ENCODE results near the gene ATL2.
"Not testable (repeated sequence)": the region's sequence is repeated elsewhere in the genome, so short reads cannot be mapped to it uniquely, and the experiment has no call there.

ATL2 gene
- 66.0 to 89.0 reads per million in 2 experiments for total RNA-seq

DNA sequence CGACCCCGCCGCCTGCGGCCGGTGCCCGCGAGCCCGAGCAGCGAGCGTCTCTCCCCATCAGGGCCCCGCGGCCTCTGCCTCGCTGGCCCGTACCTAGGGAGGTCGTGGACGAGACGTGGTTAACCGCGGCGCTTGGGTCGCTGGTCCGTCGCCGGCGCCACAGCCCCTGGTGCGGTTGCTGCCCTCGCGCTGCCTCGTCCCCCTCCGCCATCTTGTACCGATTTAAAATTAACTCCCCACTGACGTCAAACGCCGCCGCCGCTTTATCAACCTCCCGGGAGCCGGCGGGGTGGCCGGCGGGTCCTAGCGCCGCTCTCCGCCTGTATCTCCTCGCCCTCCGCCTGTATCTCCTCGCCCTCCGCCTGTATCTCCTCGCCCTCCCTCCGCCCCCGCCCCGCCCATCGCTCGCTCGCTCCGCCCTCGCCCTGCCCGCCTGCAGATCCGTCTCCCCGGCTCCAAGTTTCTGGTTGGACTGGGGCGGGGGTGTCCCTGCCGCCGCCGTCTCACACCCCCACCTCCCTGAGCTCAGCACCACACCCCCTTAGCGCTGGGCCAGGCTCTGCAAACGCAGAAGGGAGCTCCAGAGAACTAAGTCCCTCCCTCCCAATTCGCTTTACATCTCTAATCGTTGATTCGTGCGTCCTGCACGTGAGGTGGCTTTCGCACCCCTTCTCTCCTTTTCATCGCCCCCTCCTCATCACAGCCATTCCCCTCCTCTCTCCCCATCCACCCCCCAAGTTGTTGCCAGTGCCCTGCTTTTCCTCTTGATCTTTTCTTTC lies at the start of gene ATL2:
ATL2 (minus strand) TSS at position 224 of the 779 bp plus-strand sequence; CDS start at position 211, 13 bp downstream.
- peak; percentile 89 for DNase-seq (ENCODE audit: low read depth)

DNA sequence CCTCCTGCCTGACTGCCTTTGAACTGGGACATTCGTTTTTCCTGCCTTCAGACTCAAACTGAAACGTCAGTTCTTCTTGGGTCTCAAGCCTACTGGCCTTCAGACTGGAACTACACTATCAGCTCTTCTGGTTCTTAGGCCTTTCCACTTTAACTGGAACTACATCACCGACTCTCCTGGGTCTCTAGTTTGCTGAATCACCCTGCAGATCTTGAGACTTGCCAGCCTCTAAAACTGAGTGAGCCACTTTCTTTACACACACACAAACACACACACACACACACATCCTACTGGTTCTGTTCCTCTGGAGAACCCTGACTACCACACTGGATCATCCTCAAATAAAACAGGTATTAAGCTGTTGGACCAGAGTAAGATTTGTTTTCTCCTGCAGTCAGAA lies 46.7 kb upstream of the ATL2 start:
- DNase-seq (ENCODE audit: low read depth) = no peak

GRCh38 chr2:38421274-38422056 lies 44.4 kb upstream of the ATL2 start:
- no peak for DNase-seq (ENCODE audit: low read depth)

DNA sequence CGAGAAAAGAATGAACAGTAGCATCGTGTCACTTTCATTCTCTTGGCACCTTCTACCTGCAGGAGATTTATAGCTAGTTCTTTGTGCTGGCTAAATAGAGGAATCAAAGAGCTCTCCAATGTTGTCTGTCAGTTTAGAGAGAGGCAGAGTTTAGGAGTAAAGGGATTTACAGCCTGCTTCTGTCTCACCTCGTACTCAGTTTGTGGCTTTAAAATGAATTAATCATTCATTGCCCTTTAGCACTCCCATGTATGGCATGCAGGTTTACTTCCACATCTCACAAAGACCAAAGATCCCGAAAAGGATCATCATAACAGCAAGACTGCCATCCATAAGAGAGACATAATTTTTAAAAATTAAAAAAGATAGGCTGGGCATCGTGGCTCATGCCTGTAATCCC lies 42.4 kb upstream of the ATL2 start:
- no peak for DNase-seq (ENCODE audit: low read depth)

GRCh38 chr2:38418735-38419134 lies 41.7 kb upstream of the ATL2 start:
- DNase-seq (ENCODE audit: low read depth) = no peak

- no peak for DNase-seq (ENCODE audit: low read depth)
These were observed 40.9 kb upstream of the ATL2 start for GRCh38 chr2:38417745-38418689.

DNA sequence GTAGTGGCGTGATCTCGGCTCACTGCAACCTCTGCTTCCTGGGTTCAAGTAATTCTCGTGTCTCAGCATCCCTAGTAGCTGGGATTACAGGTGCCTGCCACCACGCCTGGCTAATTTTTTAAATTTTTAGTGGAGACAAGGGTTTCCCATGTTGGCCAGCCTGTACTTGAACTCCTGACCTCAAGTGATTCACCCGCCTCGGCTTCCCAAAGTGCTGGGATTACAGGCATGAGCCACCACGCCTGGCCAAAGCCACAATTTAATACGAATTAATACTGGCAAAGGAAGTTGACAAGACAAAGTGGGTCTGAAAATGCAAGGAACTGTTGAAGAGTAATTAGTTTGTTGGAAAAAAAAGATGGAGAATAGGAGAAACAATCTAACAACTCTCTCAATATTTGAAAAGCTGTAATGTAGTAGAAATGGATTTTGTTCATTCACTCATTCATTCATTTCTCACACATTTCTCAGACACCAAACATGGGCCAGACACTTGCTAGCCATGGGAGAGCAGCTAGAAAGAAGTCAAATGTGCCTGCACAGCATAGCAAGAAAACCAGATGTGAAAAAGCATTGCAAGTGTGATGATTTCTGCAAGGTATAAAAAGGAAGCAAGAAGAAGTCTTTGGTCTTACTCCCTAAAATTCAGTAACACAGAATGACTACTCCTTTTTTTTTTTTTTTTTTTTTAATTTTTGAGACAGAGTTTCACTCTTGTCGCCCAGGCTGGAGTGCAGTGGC lies 39.4 kb upstream of the ATL2 start:
- no peak for DNase-seq (ENCODE audit: low read depth)

- DNase-seq (ENCODE audit: low read depth) = no peak
These were observed 38.7 kb upstream of the ATL2 start for GRCh38 chr2:38415728-38416291.

GRCh38 chr2:38415023-38415422 lies 38.0 kb upstream of the ATL2 start:
- no peak for DNase-seq (ENCODE audit: low read depth)

GRCh38 chr2:38412235-38412871 lies 35.3 kb upstream of the ATL2 start:
- not testable (repeated sequence) for DNase-seq (ENCODE audit: low read depth)

- no peak for DNase-seq (ENCODE audit: low read depth)
These were observed 32.4 kb upstream of the ATL2 start for GRCh38 chr2:38409156-38410102.

DNA sequence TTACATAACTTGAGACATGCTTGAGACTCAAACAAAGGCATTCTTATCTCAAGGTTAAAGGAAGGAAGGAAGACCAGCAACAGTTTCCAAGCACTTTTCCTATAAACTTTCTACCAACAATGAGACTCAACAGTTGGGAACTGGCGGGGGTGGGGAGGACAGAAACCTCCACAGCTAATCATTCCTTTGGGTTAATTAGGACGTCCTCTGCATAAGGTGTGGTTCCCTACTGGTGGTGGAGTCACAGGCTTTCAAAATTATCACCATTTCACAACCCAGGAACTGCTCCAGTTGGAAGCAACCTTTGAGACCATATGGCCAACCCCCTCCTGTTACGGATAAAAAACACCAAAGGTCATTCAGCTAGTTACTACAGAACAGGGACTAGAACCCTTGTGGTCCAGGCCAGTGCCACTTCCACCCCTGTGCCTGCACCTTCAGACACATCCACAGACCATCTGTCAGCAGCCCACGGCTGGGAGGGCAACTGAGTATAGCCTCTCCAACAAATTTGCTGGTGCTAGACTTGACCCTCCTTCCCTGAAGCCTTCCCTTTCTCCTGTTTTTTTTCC lies 30.1 kb upstream of the ATL2 start:
- no peak for DNase-seq (ENCODE audit: low read depth)

GRCh38 chr2:38406597-38407110 lies 29.6 kb upstream of the ATL2 start:
- DNase-seq (ENCODE audit: low read depth) = no peak

DNA sequence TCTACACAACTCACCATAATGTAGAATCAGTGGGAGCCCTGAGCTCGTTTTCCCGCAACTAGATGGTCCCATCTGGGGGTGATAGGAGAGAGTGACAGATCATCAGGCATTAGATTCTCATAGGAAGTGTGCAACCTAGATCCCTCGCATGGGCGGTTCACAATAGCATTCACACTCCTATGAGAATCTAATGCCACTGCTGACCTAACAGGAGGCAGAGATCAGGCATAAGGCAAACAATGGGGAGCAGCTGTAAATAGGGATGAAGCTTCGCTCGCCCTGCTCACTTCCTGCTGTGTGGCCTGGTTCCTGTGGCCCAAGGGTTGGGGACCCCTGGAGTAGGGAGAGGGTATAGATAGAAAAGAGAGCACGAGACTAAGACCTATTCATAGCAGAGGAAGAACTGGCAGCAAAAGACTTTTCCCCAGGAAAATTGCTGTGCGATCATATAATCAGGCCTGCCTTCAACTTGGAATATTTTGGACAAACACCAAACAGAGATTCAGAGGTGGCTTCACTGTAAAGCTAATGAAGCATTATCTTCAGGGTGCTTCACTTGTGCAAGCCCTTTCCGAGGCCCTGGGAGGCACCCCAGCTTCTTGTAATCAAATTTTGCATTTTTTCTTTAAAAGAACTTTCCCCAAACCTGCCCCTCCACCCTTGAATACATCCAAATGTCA lies 29.0 kb upstream of the ATL2 start:
- DNase-seq (ENCODE audit: low read depth) = no peak

GRCh38 chr2:38400513-38400912 lies 23.4 kb upstream of the ATL2 start:
- no peak for DNase-seq (ENCODE audit: low read depth)

DNA sequence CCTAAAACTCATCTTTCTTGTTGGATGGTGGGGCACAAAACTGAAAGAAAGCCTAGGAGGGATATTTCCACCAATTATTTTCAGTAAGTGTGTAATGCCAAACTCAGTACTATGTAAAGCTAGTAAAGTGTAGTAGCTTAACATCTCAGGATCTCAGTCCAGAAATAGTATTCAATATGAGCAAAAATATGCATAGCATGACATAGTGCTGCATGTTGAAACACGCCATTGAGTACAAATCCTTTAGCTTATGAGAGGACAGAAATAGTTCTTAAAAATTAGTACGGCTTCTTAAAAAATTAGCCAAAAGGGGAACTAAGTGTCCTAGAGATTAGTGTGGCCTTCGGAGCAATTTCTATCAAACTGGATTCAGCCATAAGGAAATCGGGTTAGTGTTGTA lies 21.7 kb upstream of the ATL2 start:
- no peak for DNase-seq (ENCODE audit: low read depth)

GRCh38 chr2:38394903-38395341 lies 17.8 kb upstream of the ATL2 start:
- DNase-seq (ENCODE audit: low read depth) = no peak

DNA sequence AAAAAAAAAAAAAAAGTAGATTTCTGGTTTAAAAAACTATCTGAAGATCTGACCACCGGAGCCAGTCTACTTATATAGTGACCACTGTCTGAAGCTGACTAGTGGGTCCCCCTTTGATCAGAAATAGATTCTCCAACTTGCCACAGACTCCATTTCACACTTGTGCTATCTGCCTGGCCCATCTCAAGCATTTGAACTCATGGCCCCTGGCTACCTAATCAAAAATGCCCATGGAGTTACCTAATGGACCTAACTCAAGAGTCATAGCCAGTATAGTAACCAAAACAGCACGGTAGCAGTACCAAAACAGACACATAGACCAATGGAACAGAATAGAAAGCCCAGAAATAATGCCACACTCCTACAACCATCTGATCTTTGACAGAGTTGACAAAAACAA lies 17.0 kb upstream of the ATL2 start:
- DNase-seq (ENCODE audit: low read depth) = no peak

Measured in T follicular helper cell (primary cell).